GM12878 (cell line): ENCODE measurements around the gene SCD5.

ENCODE experiments used
- JUND ChIP-seq: IDR thresholded peaks from 2 replicates; pipeline ENCODE4 v1.6.1; 2012; ENCODE audit warnings: low read depth, mild to moderate bottlenecking, low read length, improper control_type of control experiment, moderate library complexity
- POLR2A ChIP-seq: IDR thresholded peaks from 2 replicates; pipeline ENCODE4 v1.6.1; 2011; ENCODE audit warnings: low read depth, mild to moderate bottlenecking, low read length
- SPI1 ChIP-seq: IDR thresholded peaks from 2 replicates; pipeline ENCODE4 v1.6.1; 2011; ENCODE audit warnings: low read depth, mild to moderate bottlenecking, low read length, moderate library complexity, borderline replicate concordance; ENCODE audit not compliant: insufficient read depth
- TBL1XR1 ChIP-seq: IDR thresholded peaks from 2 replicates; pipeline ENCODE4 v1.6.1; 2012; ENCODE audit warnings: low read depth, low read length, improper control_type of control experiment

DNA sequence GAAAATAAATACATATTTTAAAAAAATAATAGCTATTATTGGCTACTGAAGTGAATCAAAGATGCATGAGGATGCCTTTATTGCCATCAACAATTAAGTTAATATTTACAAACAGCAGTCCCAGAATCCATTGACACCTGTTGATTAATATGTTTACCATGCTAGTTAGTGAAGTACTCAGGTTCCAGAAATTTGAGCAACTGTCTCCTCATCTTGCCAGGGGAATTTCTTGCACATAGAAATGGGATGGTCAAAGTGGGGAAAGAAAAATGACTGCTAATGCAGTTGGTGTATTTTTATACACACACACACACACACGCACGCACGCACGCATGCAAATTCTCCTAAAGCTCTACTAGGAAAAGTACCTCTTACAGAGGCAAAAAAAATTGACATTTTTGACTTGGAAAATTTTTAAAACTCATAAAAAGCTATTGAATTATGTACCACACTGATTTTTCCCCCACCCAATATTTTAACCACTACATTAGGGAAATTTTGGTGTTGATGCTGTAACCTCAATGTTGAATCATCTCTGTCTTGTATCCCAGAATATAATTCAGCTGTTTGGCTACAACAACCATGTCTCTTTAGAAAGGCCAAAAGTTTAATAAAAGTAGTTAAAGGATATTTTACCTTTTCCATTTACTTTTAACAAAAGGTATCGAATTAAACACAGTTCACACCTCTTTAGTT, 131.5 kb downstream of the SCD5 start:
- TF ChIP-seq POLR2A: no peak
- no peak for TF ChIP-seq SPI1
- TF ChIP-seq TBL1XR1: no peak
- TF ChIP-seq JUND: no peak
